ENCODE data around the gene ENDOG.

Gene ENDOG

GRCh38 chr9:128802482-128802881 is 15.8 kb upstream of the ENDOG start:
- TF ChIP-seq CTCF (IDR thresholded peaks at IDR 0.05), result no peak
- no peak for DNase-seq (ENCODE audit: low spot score)

GRCh38 chr9:128805661-128806060 is 12.6 kb upstream of the ENDOG start:
- no peak overlapping the region for H3K27ac ChIP-seq
- DNase-seq (ENCODE audit: low spot score), result no peak

More at GRCh38 chr9:128802482-128802881, 15.8 kb upstream of the ENDOG start:
- Histone ChIP-seq H3K27ac (no peak overlapping the region), H3K4me3 (no peak overlapping the region)

DNA sequence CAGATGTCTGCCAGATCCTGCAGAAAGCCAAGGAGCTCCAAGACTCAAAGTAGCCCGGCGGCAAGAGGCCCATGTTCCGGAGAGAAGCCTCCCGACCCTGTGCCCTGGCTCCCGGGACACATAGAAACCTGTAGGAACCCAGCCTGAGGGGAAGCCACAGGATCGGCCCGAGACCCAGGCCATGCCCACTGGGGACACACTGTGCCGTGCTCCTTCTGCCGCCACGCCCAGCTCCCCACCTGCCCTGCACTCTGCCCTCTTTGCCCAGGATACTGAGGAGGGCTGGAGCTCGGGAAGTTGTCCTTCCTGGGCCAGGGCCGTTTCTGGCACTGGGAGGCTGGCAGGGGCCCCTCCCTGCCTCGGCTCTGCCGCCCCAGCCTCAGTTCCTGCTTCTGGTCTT is 10.5 kb upstream of the ENDOG start:
- TF ChIP-seq CTCF (IDR thresholded peaks at IDR 0.05), result no peak
- no peak overlapping the region for H3K4me3 ChIP-seq
- DNase-seq (ENCODE audit: low spot score), result no peak
- H3K27ac ChIP-seq, result no peak overlapping the region

More at GRCh38 chr9:128805661-128806060, 12.6 kb upstream of the ENDOG start:
- TF ChIP-seq CTCF (IDR thresholded peaks at IDR 0.05), result no peak
- no peak overlapping the region for H3K4me3 ChIP-seq

DNA sequence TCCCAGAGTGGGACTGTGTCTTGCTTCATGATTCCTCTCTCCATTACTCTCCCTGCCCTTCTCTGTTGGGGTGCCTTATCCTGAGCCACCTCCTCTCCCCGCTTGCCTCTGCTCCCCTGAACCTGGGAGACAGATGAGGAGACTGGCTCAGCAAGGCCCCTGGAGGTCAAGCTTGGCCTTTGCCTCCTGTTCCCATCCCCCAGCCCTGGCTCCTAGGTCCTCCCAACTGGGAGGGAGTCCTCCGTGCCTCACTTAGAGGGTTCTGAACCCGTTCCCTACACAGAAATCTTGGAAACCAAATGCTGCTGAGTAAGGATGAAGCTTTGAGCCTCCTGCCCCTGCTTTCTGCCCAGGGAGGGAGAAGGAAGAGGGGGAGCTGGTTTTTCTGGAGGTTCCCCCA is 9.8 kb upstream of the ENDOG start:
- no peak for TF ChIP-seq CTCF (IDR thresholded peaks at IDR 0.05)
- Histone ChIP-seq H3K27ac (no peak overlapping the region), H3K4me3 (no peak overlapping the region)
- no peak for DNase-seq (ENCODE audit: low spot score)

DNA sequence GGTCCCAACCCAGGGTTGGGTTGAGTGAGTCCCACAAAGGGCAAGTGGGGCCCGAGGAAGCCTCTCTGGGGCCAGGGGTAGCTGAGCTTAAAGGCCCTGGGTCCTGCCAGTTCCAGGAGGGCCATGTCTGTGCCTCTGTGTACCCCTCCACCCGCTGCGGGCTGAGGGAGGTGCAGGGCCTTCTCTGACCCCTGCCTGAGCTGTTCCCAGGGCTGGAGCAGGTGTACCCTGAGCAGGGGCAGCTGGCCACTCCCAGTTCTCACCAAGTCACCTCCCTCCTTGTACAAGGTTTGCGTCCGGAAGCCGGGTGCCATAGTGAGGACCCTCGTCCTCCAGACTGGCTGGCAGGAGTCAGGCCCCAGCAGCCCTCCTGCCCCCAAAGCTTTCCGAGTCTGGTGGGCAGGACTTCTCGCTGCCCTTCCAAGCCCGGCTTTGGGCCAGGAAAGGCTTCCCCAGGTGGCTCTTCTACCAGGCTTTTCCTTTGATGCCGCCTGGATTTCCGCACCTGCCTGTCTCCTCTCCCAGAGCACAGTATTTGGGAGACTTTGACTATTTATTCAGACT is 9.2 kb upstream of the ENDOG start:
- Histone ChIP-seq H3K27ac (no peak overlapping the region), H3K4me3 (no peak overlapping the region)
- no peak for TF ChIP-seq CTCF (IDR thresholded peaks at IDR 0.05)
- no peak for DNase-seq (ENCODE audit: low spot score)

- TF ChIP-seq CTCF (IDR thresholded peaks at IDR 0.05), result no peak
- Histone ChIP-seq H3K4me3 (no peak overlapping the region), H3K27ac (no peak overlapping the region)
- no peak for DNase-seq (ENCODE audit: low spot score)
These were observed 8.5 kb upstream of the ENDOG start for GRCh38 chr9:128809831-128810230.

DNA sequence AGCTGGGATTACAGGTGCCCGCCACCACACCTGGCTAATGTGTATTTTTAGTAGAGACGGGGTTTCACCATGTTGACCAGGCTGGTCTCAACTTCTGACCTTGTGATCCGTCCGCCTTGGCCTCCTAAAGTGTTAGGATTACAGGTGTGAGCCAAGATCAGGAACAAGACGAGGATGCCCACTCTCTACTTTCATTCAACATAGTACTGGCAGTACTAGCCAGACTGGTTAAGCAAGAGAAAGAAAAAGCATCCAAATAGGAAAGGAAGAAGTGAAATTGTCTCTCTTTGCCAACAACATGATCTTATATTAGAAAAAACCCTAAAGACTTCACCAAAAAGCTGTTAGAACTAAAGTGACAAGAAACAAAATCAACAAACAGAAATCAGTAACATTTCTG is 7.4 kb upstream of the ENDOG start:
- DNase-seq (ENCODE audit: low spot score), result no peak
- TF ChIP-seq CTCF (IDR thresholded peaks at IDR 0.05), result no peak
- H3K4me3 ChIP-seq, result no peak overlapping the region
- no peak overlapping the region for H3K27ac ChIP-seq
